HG03095 (cell line): ENCODE measurements around the gene CACNA1C.
"Not testable (repeated sequence)": the region's sequence is repeated elsewhere in the genome, so short reads cannot be mapped to it uniquely, and the experiment has no call there.

Experiments
- ATAC-seq: cut with Tn5 transposase; IDR thresholded peaks from one replicate; pipeline ENCODE4 v1.9.1; 2021; ENCODE audit warnings: moderate library complexity; ENCODE audit not compliant: unreplicated experiment

The CACNA1C gene

DNA sequence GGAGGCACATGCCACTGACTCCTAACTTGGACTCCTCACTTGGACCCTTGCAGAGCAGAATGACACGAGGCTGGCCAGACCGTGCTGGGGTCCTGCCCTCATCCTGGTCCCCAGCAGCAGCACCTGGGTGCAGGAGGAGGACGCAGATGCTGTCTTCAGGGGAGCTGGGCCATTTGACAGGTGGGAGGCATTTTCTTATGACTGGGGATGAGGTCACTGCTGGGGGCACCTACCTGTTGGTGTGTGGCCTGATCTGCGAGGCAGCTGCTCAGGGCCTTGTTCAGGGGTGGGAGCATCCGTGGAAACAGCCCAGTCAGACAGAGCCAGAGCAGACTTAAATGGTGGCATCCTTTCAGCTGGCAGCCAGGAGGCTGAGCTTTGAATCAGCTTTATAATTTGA lies 57.3 kb downstream of the CACNA1C start:
- ATAC-seq, result no peak

DNA sequence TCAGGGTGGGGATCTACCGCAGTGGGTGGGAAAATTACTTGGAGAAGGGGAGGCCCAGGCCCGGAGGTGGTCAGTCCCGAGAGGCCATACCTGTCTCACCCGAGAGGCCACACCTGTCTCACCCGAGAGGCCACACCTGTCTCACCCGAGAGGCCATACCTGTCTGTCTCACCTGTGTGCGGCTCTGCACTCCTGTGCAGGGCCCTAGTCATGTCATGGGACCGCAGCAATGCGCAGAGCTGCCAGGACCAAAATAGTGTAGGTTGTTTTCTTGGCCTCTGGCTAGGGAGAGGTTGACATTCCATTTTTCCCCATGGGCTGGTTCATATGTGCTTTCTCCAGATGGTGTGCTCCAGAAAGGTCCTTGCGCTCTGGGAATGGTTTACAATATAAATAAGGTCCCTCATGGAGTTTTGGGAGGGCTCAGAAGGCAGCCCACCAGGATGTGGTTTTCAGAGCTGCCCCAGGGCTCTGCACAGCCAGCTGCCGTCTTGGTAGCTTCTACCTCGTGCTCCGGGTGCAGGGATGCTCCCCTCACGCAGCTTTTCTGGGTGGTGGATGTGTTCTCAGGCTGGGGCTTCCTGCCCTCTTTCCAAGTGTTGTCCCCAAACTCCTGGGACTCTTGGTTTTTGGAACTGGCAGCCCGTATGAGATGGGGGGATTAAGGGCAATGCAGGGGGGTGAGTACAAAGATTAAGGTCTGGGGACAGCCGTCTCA lies 58.2 kb downstream of the CACNA1C start:
- no peak for ATAC-seq

DNA sequence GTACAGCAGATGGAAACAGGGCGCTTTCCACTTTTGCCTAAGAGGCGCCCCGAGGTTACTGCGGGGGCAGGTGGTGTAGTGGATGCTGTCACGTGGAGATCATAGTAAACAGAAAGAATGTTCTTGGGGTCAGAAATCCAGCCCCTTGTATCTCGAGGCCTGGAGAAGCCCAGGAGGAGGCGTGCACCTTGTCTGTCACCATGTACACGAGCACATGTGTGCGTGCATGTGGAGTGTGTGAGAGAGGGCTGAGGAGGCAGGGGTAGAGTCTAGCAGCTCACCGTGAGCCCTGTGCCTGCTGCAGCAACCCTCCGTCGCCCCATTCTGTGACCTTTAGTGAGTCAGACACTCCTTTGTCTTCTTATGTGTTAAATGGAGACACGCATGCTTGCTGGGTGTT lies 59.0 kb downstream of the CACNA1C start:
- ATAC-seq, result no peak

DNA sequence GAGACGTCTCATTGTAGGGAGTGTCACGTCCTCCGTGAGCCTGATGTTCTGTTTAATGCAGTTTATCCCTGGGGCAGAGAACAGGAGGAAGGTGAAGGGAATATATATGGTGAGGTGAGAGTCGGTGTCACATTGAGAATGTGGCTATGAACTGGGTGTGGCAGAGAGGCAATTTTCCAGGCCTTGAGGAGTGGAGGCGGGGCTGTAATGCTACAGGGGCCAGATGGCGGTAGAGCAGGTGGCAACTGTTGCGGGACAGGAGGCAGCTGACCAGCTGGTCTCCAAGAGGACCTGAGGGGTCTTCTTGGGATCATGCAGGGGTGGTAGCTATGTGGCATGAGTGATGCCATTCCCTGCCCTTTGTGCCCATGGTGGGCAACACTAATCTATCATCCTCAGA lies 59.6 kb downstream of the CACNA1C start:
- no peak for ATAC-seq

DNA sequence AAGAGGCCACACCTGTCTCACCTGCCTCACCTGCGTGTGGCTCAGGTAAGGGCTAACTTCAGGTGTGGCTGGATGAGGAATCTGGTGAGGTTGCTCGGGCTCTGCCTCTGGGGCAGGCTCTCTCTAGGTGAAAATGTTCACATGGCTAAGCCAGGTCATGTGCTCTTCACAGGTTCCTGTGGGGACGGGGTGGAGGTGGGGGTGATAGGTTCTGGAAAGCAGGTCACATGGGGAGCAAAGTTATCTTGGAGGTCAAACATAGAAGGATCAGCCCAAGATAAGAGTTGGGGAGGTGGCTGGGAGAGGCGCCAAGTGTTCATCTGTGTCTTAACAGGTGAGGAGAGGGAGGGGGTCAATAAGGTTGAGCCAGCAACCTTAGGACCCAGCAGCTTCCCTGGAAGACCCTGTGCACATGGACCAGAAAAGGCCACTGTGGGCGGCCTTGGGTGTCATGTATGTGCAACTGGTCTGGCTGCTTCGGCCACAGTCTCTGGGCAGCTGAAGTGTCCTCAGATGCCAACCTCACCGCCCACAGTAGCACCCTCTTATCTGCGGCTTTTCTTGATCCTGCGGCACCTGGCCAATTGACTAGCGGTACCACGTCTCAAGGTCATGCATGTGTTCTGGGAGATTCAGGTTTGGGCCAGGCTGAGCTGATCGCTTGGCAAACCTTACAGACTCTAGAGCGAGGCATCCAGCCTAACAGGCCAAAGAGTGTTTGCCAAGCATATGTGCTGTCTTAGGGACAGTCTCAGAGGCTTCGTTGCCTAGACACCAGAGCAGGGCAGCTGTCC lies 60.5 kb downstream of the CACNA1C start:
- no peak for ATAC-seq

DNA sequence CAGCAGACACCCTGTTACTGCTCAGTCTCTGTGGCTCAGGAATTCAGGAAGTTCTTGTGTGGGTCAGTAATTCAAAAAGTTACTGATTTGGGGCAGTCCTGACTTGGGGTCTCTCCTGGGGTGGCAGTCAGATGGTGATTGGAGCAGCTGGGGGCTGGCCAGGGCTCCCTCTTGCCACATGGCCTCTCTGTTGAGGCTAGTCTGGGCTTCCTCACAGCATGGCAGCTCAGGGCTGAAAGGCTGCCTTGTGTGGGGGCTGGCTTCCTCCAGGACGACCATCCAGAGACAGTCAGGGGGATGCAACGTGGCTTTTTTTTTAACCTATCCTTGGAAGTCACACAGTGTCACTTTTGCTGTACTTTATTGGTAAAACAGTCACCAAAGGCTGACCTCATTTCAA lies 61.3 kb downstream of the CACNA1C start:
- no peak for ATAC-seq

DNA sequence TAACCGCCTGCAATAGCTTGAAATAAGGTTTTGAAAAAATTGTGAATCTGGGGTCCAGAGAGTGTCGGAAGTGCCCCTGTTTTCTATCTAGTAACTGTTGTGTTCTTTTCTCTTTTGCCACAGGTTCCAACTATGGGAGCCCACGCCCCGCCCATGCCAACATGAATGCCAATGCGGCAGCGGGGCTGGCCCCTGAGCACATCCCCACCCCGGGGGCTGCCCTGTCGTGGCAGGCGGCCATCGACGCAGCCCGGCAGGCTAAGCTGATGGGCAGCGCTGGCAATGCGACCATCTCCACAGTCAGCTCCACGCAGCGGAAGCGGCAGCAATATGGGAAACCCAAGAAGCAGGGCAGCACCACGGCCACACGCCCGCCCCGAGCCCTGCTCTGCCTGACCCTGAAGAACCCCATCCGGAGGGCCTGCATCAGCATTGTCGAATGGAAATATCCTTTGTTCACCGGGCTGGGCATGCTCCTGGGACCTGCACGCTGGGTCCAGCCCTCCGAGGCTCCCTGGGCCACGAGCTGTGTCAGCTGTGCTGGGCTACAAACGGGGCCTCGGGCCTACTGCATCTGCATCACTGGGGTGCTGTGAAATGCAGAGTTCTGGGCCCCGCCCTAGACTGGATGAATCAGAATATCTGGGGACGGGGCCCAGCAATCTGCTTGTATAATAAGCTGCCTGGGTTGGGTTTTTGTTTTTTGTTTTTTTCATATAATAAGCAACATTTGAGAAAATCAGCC lies 62.5 kb downstream of the CACNA1C start:
- no peak for ATAC-seq

DNA sequence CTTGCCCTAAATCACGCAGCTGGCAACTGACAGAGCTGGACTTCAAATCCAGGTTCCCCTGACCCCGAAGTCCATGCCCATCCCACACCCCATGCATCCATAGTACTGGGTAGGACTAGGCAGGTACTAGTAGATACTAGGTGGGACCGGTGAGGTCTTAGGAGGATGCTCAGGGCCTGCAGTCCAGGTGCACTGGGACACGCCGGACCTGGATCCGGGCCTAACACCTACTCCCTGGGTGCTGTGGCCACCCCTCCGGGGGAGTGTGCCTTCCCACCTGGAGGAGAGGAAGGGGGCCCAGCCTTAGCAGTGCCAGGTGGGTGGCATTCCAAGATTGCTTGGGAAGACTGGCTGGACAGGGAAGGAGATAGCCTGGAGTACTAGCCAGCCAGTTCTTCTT lies 64.8 kb downstream of the CACNA1C start:
- ATAC-seq, result no peak

DNA sequence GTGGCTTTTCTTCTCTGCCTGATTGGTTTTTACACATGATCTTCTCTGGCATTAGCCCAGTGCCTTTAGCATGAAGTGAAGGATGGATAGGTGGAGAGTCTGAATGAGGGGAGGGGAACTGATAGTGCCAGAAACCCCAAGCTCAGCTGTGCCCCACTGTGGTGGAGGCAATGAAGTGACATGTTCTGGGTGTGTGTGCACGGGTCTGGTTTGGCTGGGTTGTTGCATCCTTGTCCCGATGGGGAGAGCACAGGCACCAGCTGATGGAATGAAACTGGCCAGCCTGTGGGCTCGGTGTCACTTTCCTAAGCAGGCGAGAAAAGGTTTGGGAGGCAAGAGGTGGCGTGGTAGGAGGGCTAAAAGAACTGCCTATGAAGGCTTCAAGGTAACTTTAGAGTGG lies 65.3 kb downstream of the CACNA1C start:
- no peak for ATAC-seq

DNA sequence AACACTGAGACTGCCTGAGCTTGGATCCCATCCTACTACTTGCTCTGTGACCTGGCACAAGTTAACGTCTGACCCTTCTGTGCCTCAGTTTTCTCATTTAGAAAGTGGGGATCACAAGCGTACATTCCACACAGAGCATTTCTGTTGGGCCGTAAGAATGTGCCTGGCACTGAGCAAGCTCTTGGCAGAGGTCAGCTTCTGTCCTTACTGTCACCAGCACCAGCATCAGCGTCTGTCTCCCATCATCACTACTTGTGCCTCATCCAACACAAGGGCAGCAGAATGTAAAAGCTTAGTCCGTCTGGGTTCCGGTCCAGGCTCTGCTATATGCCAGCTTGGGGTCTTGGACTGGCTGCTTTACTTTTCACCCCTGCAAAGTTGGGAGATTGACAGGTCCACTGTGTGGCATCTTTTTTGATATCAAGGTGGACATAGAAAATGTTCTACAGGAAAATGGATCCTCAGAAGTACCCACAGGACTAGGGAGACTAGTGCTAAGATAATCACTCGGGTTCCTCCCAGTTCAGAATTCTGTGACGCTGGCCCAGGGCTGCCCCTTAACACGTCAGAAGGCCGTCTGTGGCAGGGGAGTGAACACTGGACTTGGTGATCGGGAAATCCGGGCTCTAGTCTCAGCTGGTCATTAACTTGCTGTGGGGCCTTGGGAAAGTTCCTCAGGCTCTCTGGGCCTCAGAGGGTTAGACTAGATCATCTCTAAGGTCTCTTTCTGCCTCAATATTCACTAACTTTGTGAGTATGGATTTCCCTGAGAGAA lies 65.9 kb downstream of the CACNA1C start:
- ATAC-seq, result no peak

DNA sequence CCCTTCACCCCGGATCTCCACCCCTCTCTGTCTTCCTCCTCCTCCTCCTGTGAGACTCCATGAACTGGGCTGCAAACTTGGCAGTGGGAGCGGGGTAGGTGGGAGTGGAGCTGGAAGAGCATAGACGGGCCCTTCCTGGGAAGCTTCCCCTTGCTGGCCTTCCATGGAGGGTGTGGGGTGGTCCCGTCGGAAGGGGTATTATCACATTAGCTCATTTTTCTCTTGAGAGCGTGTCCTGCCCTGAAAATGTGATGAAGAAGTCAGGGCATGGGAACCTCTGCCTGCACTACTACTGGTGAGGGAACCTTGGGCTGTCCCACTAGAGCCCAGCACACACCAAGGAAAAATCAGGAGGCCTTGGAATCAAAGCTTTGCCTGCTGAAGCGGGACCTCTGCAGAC lies 66.5 kb downstream of the CACNA1C start:
- ATAC-seq, result no peak

DNA sequence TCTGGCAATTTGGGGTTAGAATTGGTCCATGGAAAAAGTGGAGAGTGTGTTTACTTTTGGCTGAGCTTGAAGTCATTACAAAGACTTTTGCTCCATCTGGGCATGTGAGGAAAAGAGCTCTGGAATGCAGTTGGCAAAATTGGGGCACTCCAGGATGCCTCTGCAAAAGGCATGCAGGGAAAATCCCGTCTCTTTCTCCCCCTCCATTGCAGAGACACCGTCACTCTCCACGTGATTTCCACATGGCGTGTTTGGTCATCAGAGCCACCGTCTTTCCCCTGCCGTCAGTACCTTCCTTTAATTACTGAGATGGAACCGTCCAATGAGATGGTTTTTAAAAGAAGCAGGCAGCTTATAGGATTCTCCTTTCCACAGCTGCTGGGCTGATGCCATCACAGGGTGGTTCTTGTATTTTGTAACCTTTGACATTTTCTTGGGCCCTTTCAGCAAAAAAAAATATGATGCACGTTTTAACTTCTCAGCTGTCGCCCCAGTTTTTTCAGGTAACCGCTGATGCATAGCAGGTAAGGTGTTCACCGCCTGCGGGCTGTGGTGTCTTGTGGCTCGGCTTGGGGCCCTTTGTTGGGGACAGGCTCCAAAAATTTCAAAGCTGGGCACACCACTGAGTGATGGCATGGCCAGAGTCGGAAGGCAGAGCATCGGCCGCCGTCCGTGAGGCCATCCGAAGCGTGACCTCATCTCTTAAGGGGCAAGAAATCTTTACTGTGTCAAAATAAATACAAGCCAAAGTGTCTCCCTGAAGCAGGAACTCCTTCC lies 68.4 kb downstream of the CACNA1C start:
- ATAC-seq, result no peak

DNA sequence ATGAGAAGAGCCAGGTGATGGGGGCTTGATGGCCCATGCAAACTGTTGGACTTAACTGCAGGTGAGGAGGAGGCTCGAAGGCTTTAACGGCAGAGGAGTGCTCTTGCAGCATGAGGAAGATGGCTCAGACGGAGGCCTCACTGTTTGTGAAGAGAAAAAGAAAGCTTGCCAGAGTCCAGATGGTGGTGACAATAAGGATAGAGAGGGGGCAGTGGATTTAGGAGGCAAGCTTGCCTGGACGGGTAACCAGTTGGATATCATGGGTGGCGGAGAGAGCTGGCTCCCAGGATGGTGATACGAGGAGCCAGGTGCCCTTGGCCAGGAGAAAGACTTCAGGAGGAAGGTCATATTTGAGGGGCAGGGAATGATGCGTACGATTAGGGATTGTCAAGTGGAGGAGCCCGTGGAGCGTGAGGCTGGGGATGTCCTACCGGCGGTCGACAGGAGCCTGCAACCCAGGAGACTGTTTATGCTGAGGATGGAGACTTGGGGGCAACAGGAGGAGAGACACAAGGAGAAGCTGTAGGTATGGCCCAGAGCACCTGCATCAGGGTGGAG lies 71.8 kb downstream of the CACNA1C start:
- ATAC-seq, result no peak

DNA sequence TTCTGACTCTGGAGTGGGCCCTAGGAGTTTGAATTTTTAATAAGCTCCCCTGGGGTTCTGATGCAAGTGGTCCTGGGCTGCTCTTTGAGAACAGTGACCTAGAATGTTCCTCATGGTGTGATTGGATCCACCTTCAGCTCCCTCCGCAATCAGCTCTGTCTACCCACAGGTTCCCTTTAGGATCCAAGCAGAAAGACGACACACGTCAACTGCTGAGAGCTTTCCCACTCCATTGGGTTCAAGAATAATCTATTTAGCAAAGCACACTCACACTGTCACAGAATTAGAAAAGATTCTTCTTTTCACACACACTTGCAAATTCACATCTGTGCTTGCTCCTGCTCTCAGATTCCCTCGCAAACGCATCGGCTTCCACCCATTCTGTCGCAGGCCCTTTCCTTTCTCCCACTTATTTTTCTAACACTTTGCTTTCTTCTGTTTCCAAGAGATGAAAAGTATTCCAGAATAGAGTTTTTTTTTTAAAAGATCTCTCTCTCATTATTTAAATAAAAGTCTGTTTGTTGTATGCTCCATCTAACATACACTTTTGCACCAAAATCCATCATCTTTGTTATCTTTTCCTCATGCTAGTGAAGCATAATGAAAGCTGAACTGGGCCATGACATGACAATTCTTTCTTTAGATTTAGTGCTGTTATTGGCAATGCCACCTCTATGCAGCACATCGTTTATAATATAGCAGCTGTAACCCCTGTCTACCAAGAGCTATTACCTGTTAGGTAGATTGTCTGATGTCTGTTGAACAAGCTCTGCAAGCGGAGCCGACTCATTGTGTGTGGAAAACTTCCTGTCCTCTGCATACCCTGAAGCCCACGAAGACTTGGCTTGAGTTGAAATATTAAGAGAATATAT lies 73.1 kb downstream of the CACNA1C start:
- ATAC-seq, result no peak

DNA sequence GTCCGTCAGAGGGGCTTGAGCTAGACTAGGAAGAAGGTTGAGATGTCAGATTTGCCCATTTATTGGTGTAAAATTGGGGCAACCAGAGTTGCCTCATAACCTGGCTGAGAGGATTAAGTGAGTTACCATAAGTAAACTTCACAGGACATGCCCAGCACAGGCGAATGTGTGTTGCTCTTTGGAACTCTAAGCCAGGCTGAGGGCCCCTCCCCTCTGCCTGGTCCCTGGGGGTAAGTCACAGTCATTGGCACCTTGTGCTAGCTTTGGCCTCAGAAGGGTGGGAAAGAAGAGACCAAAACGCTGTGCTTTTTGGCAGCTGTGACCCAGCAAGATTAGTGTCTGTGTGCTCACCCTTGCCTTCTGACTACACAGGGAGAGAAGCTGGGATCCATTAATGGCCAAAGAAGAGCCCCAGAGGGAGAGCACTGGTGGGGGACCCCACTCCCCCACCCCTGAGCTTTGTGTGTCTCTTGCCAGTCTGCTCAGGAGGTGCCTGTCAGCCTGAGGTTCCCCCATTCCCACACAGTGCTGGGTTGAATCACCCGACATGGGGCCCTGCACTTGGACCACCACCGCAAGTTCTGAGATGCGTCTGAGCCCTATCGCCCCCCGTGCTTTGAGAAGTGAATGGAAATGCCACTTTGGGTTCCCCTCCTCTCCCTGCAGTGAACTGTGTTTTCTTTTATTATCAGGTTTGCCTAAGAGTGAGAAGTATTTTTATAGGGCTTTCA lies 74.1 kb downstream of the CACNA1C start:
- ATAC-seq, result no peak

DNA sequence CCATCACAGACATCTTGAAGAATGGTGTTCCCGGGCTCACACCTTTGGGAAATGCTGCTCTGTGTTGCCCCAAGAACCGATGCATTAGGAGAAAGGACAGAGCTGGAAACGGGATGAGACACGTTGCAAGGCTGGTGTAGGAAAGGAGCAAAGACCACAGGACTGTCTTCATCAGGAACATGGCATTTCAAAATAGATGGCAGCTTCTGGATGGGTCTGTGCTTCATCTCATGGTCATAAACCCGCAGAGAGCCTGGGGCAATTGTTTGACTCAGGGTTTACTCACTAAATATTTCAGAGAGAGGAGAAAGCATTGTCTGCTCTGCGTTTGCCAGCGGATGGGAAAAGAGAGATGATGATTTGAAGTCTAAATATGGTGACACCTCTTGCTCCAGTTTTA lies 76.3 kb downstream of the CACNA1C start:
- no peak for ATAC-seq

DNA sequence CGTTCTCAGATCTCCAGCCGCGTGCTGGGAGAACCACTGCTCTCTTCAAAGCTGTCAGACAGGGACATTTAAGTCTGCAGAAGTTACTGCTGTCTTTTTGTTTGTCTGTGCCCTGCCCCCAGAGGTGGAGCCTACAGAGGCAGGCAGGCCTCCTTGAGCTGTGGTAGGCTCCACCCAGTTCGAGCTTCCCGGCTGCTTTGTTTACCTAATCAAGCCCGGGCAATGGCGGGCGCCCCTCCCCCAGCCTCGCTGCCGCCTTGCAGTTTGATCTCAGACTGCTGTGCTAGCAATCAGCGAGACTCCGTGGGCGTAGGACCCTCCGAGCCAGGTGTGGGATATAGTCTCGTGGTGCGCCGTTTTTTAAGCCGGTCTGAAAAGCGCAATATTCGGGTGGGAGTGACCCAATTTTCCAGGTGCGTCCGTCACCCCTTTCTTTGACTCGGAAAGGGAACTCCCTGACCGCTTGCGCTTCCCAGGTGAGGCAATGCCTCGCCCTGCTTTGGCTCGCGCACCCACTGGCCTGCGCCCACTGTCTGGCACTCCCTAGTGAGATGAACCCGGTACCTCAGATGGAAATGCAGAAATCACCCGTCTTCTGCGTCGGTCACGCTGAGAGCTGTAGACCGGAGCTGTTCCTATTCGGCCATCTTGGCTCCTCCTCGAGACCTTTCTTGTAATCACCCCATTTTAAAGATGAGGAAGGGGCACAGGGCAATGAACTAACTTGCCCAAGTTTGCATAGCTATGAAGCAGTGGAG lies 83.1 kb downstream of the CACNA1C start:
- not testable (repeated sequence) for ATAC-seq

DNA sequence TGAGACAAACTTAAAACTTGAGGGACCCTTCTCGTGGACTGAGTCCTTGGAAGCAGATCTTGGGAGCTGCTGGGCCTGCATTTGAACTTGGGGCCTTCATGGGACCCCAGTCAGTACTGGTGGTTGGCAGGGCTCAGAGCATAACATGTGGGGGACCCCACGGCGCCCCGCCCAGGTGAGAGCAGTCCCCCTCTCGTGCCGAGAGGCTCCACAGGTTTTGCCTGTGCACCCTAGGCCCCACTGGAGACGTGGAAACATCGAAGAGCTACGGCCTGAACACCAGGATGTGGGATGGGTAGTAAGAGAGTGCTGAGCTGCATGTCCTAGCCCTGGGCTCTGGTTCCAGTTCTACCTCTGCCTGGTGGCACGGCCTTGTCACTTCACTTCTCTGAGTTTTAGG lies 84.1 kb downstream of the CACNA1C start:
- ATAC-seq, result no peak
